Activated CD4-positive, alpha-beta T cell treated with anti-CD3 and anti-CD28 coated beads, Interleukin-2, amount 10 ng/mL, durations not matched to agents 24 days and 14 days (primary cell): Measurements from ENCODE around the gene STX18. TPM values are rescaled to one million over a fixed set of nuclear protein-coding genes. Genes with fewer than 3 reads are reported as not detected.

Experiments
- DNase-seq: peaks from one replicate; pipeline ENCODE4 v3.0.0; 2022
- H3K27ac Mint-ChIP-seq: one replicate; pipeline ENCODE4 v1.8.0; 2022; ENCODE audit warnings: mild to moderate bottlenecking, mixed read lengths
- H3K27me3 Mint-ChIP-seq: one replicate; pipeline ENCODE4 v1.8.0; 2022; ENCODE audit warnings: mixed read lengths
- H3K36me3 Mint-ChIP-seq: one replicate; pipeline ENCODE4 v1.8.0; 2022; ENCODE audit warnings: low read depth, mild to moderate bottlenecking, mixed read lengths
- H3K4me1 Mint-ChIP-seq: one replicate; pipeline ENCODE4 v1.8.0; 2021; ENCODE audit warnings: mixed read lengths
- H3K4me3 Mint-ChIP-seq: one replicate; pipeline ENCODE4 v1.8.0; 2022; ENCODE audit warnings: mild to moderate bottlenecking, moderate library complexity, mixed read lengths
- H3K9me3 Mint-ChIP-seq: one replicate; pipeline ENCODE4 v1.8.0; 2021; ENCODE audit warnings: mixed read lengths
- intact Hi-C: fragments of 100-400 bp; cut with micrococcal nuclease; formaldehyde crosslinking; loops from one replicate; pipeline ENCODE4 v1.15.1; 2023
- total RNA-seq: library from RNA; stranded (reverse); gene quantifications from 2 replicates; pipeline ENCODE4 v1.2.3, GENCODE V29; 2022

STX18 gene
- total RNA-seq, 1 donor from 2014 or later = 35.6 TPM

- Mint-ChIP-seq H3K27me3 (no peaks in the 10 kb centered on the region), H3K4me3 (peak overlapping the region; percentile 47), H3K4me1 (peaks cover 4% of the 10 kb centered on the region), H3K9me3 (no peaks in the 10 kb centered on the region), H3K27ac (no peak overlapping the region), H3K36me3 (no peaks in the 10 kb centered on the region)
- intact Hi-C loops = loop anchor here (5.0 kb wide), 1 partner anchor 50 kb away; the partner anchor contains the start of gene STX18
- no peak for DNase-seq
Observed at GRCh38 chr4:4492161-4492847, 49.5 kb downstream of the STX18 start.

- Mint-ChIP-seq H3K9me3 (no peaks in the 10 kb centered on the region), H3K4me3 (no peak overlapping the region), H3K27me3 (no peaks in the 10 kb centered on the region), H3K4me1 (peaks cover 4% of the 10 kb centered on the region), H3K36me3 (no peaks in the 10 kb centered on the region), H3K27ac (no peak overlapping the region)
- no peak for DNase-seq
- intact Hi-C loops = loop anchor here (5.0 kb wide), 1 partner anchor 51 kb away; the partner anchor contains the start of gene STX18
Observed at GRCh38 chr4:4491396-4491893, 50.4 kb downstream of the STX18 start.

DNA sequence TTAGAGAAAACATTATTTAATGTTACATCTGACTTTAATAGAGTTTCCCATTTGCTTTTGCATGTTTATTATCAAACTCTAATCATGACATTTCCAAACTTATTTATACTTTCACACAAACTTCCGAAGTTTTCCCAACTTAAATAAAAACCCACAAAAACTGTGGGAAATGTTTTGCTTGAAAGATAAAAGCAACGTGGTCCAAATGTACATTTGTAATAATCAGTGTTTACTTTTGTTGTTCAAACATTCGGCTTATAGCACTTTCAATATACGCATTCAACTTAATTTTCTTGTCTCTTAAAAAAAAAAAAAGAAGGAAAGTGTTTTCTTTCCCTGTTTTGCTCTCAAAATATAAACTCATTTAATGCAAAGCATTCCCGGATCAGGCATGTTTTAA lies 51.0 kb downstream of the STX18 start:
- Mint-ChIP-seq H3K4me3 (no peak overlapping the region), H3K9me3 (no peaks in the 10 kb centered on the region), H3K27ac (no peak overlapping the region), H3K36me3 (no peaks in the 10 kb centered on the region), H3K4me1 (peaks cover 4% of the 10 kb centered on the region), H3K27me3 (no peaks in the 10 kb centered on the region)
- no peak for DNase-seq
- intact Hi-C loops = loop anchor here (5.0 kb wide), 1 partner anchor 51 kb away; the partner anchor contains the start of gene STX18

GRCh38 chr4:4490041-4490440 lies 51.8 kb downstream of the STX18 start:
- H3K4me3 Mint-ChIP-seq = no peak overlapping the region
- no peaks in the 10 kb centered on the region for H3K27me3 Mint-ChIP-seq
- intact Hi-C loops = loop anchor here (5.0 kb wide), 1 partner anchor 52 kb away; the partner anchor contains the start of gene STX18
- no peak for DNase-seq
- peaks cover 6% of the 10 kb centered on the region for H3K4me1 Mint-ChIP-seq
- H3K9me3 Mint-ChIP-seq = no peaks in the 10 kb centered on the region
- H3K36me3 Mint-ChIP-seq = no peaks in the 10 kb centered on the region
- no peak overlapping the region for H3K27ac Mint-ChIP-seq

DNA sequence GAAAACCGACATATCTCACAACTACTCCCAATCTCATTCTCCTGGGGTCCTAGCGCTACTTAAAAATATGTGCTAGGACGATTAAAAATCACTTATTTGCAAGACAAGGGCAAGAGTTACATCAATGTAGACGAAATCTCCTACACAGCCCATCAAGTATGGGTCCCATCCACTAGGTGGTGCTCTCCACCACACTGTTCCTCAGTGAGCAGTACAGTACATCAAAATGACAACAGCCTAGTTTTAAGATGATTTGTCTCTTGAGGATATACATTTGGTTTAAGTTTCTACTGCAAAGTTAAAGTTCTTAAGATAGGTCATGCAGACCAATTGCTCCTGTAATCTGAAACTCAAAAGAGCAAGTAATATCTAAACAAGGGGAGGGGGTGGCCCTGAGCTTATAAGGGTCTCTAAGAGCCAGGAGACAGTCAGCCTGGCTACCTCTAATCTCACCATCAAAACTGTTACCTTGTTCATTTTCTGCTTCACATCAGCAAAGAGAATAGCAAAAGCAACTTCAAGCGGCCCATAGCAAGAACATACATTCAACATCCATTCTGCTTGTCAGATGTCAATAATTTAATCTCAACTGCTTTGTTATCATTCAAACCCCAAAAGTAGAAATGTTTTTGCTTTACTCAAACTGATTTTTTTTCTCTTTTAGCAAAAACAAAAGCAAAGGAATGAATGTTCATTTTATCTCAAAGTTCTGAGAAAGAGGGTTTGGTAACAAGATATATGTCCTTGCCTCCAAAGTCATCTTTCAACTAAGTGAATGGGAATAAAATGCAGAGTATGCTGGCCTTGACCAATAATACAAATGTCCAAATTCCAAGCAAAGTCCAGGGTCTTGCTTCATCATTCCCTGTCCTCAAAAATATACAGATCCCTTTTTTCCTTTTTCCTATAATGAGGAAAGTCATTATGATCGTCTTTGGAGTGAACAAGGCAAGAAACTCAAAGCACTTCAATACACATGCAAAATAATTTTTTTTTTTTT lies 53.1 kb downstream of the STX18 start:
- intact Hi-C loops = loop anchor here (2.0 to 5.0 kb wide), 3 partner anchors 368 to 1324 kb away; no protein-coding TSS in a partner anchor
- no peaks in the 10 kb centered on the region for H3K36me3 Mint-ChIP-seq
- no peaks in the 10 kb centered on the region for H3K9me3 Mint-ChIP-seq
- H3K4me1 Mint-ChIP-seq = peaks cover 6% of the 10 kb centered on the region
- peak; percentile 91 for DNase-seq
- no peak overlapping the region for H3K27ac Mint-ChIP-seq
- no peak overlapping the region for H3K4me3 Mint-ChIP-seq
- H3K27me3 Mint-ChIP-seq = no peaks in the 10 kb centered on the region

GRCh38 chr4:4486969-4487368 lies 54.9 kb downstream of the STX18 start:
- Mint-ChIP-seq H3K27ac (no peak overlapping the region), H3K36me3 (no peaks in the 10 kb centered on the region), H3K9me3 (no peaks in the 10 kb centered on the region), H3K4me3 (no peak overlapping the region), H3K4me1 (peaks cover 1% of the 10 kb centered on the region), H3K27me3 (no peaks in the 10 kb centered on the region)
- no peak for DNase-seq
- intact Hi-C loops = loop anchor here (5.0 kb wide), 1 partner anchor 1325 kb away; no protein-coding TSS in a partner anchor

- Mint-ChIP-seq H3K9me3 (no peaks in the 10 kb centered on the region), H3K27me3 (no peaks in the 10 kb centered on the region), H3K4me1 (peaks cover 1% of the 10 kb centered on the region), H3K27ac (no peak overlapping the region), H3K4me3 (no peak overlapping the region), H3K36me3 (no peaks in the 10 kb centered on the region)
- no peak for DNase-seq
- intact Hi-C loops = loop anchor here (5.0 kb wide), 1 partner anchor 1326 kb away; no protein-coding TSS in a partner anchor
Observed at GRCh38 chr4:4485806-4486205, 56.0 kb downstream of the STX18 start.

DNA sequence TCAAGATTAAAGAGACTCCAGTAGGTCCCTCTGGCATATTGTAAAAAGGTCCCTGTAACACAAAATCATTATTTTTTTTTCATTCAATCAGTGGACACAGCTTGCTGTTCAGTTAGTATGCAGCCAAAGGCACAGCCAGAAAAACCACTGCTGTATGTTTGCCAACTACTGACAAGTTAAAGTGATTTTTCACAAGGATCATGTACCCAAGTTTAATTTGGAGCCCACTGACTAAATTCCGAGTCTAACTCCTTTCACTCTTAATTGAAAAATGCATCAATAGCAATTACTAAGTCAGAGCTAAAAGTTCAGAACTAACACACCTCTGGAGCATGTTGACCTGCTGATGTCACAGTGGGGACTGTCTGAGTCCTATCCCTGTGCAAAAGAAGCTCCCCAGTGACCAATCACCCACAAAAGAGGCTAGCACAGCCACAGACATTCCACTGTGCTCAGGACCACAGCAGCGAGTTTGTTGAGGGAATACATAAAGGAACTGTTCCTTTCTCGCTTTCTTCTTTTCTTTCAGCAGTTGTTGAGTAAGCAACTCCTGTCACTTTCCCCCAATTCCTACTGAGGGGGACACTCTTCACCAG lies 60.4 kb downstream of the STX18 start:
- DNase-seq = no peak
- intact Hi-C loops = no loop called here
- no peak overlapping the region for H3K27ac Mint-ChIP-seq
- peaks cover 1% of the 10 kb centered on the region for H3K4me1 Mint-ChIP-seq
- H3K36me3 Mint-ChIP-seq = no peaks in the 10 kb centered on the region
- no peak overlapping the region for H3K4me3 Mint-ChIP-seq
- H3K27me3 Mint-ChIP-seq = no peaks in the 10 kb centered on the region
- H3K9me3 Mint-ChIP-seq = no peaks in the 10 kb centered on the region

- Mint-ChIP-seq H3K36me3 (no peaks in the 10 kb centered on the region), H3K27me3 (no peaks in the 10 kb centered on the region), H3K27ac (no peak overlapping the region), H3K9me3 (no peaks in the 10 kb centered on the region), H3K4me3 (no peak overlapping the region), H3K4me1 (peaks cover 1% of the 10 kb centered on the region)
- DNase-seq = no peak
- intact Hi-C loops = no loop called here
Observed at GRCh38 chr4:4480685-4481398, 61.0 kb downstream of the STX18 start.

DNA sequence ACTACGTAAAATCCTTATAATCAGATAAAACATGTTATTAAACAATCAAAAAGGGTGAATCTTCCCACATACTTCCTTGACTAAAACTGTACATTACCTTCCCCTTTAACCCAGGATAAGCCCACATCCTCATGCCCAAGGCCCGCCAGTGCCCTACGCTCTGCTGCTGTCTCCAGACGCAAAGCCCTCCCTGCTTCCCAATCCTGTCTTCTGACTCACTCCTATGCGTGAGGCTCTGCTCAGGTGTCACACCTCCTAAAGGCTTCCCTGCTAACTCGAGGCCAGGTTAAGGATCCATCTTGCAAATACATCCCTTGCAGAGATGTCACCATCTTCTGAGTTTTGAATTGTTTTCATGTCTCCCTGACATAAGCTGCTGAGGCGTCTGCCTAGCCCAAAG lies 61.6 kb downstream of the STX18 start:
- no peaks in the 10 kb centered on the region for H3K4me1 Mint-ChIP-seq
- H3K9me3 Mint-ChIP-seq = no peaks in the 10 kb centered on the region
- H3K27me3 Mint-ChIP-seq = no peaks in the 10 kb centered on the region
- no peak for DNase-seq
- no peak overlapping the region for H3K4me3 Mint-ChIP-seq
- H3K36me3 Mint-ChIP-seq = no peaks in the 10 kb centered on the region
- intact Hi-C loops = no loop called here
- no peak overlapping the region for H3K27ac Mint-ChIP-seq

GRCh38 chr4:4479366-4479765 lies 62.5 kb downstream of the STX18 start:
- intact Hi-C loops = no loop called here
- Mint-ChIP-seq H3K9me3 (no peaks in the 10 kb centered on the region), H3K4me1 (peaks cover 2% of the 10 kb centered on the region), H3K27ac (no peak overlapping the region), H3K36me3 (no peaks in the 10 kb centered on the region), H3K27me3 (no peaks in the 10 kb centered on the region), H3K4me3 (no peak overlapping the region)
- DNase-seq = no peak

- no peak overlapping the region for H3K27ac Mint-ChIP-seq
- intact Hi-C loops = no loop called here
- no peak for DNase-seq
- peaks cover 9% of the 10 kb centered on the region for H3K4me1 Mint-ChIP-seq
- no peak overlapping the region for H3K4me3 Mint-ChIP-seq
- H3K27me3 Mint-ChIP-seq = no peaks in the 10 kb centered on the region
- H3K36me3 Mint-ChIP-seq = no peaks in the 10 kb centered on the region
- no peaks in the 10 kb centered on the region for H3K9me3 Mint-ChIP-seq
Observed at GRCh38 chr4:4477796-4478195, 64.1 kb downstream of the STX18 start.

GRCh38 chr4:4477391-4477790 lies 64.5 kb downstream of the STX18 start:
- Mint-ChIP-seq H3K9me3 (no peaks in the 10 kb centered on the region), H3K4me1 (peaks cover 9% of the 10 kb centered on the region), H3K27me3 (no peaks in the 10 kb centered on the region), H3K27ac (no peak overlapping the region), H3K36me3 (no peaks in the 10 kb centered on the region), H3K4me3 (no peak overlapping the region)
- no peak for DNase-seq
- intact Hi-C loops = no loop called here
